Astrocyte (in vitro differentiated cells and primary cell): ENCODE measurements around the gene CMIP.

Source experiments
- CTCF ChIP-seq: IDR thresholded peaks from 2 replicates; pipeline ENCODE4 v1.5.1; 2011; ENCODE audit warnings: low read depth, mild to moderate bottlenecking, inconsistent platforms, low read length, moderate library complexity; ENCODE audit not compliant: insufficient read depth
- EZH2 ChIP-seq: IDR thresholded peaks from 2 replicates; pipeline ENCODE4 v1.6.1; 2012; ENCODE audit warnings: mild to moderate bottlenecking, low read length, inconsistent platforms; ENCODE audit not compliant: insufficient read depth

- TF ChIP-seq CTCF (no peak), EZH2 (no peak)
Measured at GRCh38 chr16:81601601-81602255, 157.1 kb downstream of the CMIP start.
